ENCODE data around the gene PRDM11.

DNA sequence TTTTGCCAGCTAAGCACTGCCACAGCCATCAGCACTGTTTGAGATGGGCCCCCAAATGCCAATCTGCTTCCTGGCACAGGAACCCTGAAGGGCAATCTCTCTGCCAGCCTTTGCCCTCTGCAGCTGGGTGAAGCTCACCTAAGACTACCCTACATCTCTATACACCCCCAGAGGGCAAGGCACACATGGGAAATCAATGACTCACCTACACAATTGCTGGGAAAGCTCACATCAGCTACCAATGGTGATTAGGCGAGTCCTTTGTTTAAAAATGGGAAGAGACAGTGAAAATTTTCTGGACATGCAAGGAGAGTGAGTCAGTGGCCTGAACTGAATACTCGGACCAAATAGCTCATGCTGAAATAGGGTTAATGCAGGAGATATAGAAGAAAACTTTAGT, 12.6 kb upstream of the PRDM11 start:
- TF ChIP-seq RXRA (IDR thresholded peaks at IDR 0.05; ENCODE audit: insufficient read depth, low read depth, low read length) = no peak
- TF ChIP-seq SP4 (IDR thresholded peaks at IDR 0.05; ENCODE audit: low read length) = no peak
- TF ChIP-seq TAF1 (IDR thresholded peaks at IDR 0.05; ENCODE audit: low read depth, low read length) = no peak
- TF ChIP-seq POLR2A (IDR thresholded peaks at IDR 0.05; ENCODE audit: control extremely low read depth in 1 of 2, low read depth in 2 of 2, low read length in 2 of 2) = no peak
- TF ChIP-seq, protein P1, sequence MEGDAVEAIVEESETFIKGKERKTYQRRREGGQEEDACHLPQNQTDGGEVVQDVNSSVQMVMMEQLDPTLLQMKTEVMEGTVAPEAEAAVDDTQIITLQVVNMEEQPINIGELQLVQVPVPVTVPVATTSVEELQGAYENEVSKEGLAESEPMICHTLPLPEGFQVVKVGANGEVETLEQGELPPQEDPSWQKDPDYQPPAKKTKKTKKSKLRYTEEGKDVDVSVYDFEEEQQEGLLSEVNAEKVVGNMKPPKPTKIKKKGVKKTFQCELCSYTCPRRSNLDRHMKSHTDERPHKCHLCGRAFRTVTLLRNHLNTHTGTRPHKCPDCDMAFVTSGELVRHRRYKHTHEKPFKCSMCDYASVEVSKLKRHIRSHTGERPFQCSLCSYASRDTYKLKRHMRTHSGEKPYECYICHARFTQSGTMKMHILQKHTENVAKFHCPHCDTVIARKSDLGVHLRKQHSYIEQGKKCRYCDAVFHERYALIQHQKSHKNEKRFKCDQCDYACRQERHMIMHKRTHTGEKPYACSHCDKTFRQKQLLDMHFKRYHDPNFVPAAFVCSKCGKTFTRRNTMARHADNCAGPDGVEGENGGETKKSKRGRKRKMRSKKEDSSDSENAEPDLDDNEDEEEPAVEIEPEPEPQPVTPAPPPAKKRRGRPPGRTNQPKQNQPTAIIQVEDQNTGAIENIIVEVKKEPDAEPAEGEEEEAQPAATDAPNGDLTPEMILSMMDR (IDR thresholded peaks at IDR 0.05; ENCODE audit: control extremely low read depth in 1 of 3, insufficient read depth in 1 of 3, low read depth in 1 of 3, low read length in 3 of 3) = no peak
- no peak for TF ChIP-seq EZH2 (IDR thresholded peaks at IDR 0.05; ENCODE audit: low read depth, low read length, severe bottlenecking)

Data from H1 (cell line).